GM21717 (cell line): ENCODE results near the gene PCDHGC3.

ENCODE experiments used
- ATAC-seq: cut with Tn5 transposase; IDR thresholded peaks from one replicate; pipeline ENCODE4 v1.9.1; 2021; ENCODE audit warnings: mild to moderate bottlenecking, moderate library complexity; ENCODE audit not compliant: unreplicated experiment

PCDHGC3 gene

DNA sequence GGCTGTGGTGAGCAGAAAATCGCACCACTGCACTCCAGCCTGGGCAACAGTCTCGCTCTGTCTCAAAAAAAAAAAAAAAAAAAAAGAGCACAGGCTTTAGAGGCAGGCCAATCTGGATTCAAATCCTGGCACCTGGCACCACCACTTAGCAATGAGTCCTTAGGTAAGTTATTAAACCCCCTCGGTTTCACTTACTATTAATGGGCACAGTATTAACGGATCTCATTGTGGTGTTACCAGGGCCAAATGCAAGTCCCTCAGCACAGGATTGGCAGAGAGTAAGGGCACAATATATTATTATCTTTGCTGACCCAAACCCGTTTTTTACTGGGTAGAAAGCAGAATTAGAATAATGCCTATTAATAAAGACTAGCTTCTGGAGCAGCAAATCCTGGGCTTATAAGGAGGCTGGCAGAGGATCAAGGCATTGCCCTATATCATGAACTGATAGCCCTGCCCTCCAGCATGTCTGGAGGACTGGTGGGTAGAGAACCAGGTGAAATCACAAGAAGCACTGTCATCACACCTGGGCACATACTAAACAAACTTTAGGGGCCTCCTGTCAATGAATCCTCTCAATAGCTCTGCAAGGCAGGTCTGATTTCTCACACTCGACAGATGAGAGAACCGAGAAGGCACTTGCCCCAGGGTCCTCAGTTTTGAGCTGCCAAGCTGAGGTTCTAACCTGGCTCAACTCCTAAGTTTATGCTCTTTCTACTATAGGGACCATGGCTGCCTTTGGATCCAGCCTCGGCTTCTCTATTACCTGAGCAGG is 30.8 kb downstream of the PCDHGC3 start:
- ATAC-seq = no peak

DNA sequence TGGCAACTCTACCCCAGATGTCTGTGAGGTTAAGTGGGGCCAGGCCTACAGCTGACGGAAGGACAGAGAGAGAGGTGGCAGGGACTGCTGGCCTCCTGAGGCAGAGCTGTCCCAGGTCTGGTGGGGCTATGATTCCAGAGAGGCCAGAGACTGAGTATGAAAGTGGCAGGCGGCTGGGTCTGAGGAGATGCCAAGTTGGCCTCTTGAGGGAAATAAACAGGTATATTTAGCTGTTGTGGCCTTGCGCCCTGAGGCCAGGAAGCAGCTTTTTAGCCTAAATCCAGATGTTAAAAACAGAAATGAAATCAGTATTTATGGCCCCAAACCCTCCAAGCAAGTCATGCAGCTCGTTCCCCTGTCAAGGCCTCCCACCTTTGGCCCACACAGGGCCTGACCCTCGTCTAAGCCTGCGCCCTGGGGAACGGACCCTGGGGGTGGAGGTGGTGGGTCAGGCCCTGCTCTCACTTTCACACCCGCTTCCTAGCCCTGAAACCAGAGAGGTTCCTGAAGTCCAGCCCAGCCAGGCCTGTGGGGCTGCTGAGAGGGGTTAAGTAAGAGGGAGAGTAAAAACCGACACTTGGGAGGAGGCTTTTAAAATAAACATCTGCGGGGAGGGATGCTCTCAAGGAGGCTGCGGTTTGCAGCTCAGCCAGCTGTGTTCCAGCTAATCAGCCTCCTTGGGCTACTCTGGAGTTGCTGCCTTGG is 31.8 kb downstream of the PCDHGC3 start:
- ATAC-seq = peak; percentile 32

DNA sequence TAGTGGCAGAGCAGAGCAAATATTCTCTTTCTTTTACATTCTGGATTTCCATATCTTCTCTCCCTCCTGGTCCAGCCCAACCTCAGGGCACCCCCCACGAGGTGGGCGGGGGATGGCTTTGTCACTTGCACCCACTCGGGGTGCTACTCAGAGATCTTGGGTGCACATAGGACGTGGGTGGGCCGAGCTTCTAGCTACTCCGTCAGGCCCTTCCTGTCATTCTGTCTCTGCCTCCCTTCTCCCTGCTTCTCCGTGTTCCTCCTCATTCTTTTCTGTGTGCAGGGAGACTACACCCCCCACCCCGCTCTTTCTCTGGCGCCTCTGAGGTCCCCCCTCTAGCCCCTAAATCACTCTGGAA is 32.7 kb downstream of the PCDHGC3 start:
- no peak for ATAC-seq

- peak; percentile 26 for ATAC-seq
Observed at GRCh38 chr5:141508798-141509611, 33.2 kb downstream of the PCDHGC3 start.

GRCh38 chr5:141510160-141510559 is 34.4 kb downstream of the PCDHGC3 start:
- ATAC-seq = no peak

GRCh38 chr5:141510850-141511601 is 35.3 kb downstream of the PCDHGC3 start:
- ATAC-seq = no peak

DNA sequence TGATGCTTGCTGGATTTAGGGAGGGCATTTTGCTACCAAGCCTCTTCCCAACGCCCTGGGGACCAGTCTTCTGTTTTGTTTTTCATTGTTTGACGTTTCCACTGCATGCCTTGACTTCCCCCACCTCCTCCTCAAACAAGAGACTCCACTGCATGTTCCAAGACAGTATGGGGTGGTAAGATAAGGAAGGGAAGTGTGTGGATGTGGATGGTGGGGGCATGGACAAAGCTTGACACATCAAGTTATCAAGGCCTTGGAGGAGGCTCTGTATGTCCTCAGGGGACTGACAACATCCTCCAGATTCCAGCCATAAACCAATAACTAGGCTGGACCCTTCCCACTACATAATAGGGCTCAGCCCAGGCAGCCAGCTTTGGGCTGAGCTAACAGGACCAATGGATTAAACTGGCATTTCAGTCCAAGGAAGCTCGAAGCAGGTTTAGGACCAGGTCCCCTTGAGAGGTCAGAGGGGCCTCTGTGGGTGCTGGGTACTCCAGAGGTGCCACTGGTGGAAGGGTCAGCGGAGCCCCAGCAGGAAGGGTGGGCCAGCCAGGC is 36.1 kb downstream of the PCDHGC3 start:
- ATAC-seq = no peak

DNA sequence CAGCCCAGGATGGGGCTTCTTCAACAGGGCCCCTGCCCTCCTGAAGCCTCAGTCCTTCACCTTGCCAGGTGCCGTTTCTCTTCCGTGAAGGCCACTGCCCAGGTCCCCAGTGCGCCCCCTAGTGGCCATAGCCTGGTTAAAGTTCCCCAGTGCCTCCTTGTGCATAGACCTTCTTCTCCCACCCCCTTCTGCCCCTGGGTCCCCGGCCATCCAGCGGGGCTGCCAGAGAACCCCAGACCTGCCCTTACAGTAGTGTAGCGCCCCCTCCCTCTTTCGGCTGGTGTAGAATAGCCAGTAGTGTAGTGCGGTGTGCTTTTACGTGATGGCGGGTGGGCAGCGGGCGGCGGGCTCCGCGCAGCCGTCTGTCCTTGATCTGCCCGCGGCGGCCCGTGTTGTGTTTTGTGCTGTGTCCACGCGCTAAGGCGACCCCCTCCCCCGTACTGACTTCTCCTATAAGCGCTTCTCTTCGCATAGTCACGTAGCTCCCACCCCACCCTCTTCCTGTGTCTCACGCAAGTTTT is 36.7 kb downstream of the PCDHGC3 start:
- ATAC-seq = no peak

- no peak for ATAC-seq
Observed at GRCh38 chr5:141512911-141513626, 37.3 kb downstream of the PCDHGC3 start.

DNA sequence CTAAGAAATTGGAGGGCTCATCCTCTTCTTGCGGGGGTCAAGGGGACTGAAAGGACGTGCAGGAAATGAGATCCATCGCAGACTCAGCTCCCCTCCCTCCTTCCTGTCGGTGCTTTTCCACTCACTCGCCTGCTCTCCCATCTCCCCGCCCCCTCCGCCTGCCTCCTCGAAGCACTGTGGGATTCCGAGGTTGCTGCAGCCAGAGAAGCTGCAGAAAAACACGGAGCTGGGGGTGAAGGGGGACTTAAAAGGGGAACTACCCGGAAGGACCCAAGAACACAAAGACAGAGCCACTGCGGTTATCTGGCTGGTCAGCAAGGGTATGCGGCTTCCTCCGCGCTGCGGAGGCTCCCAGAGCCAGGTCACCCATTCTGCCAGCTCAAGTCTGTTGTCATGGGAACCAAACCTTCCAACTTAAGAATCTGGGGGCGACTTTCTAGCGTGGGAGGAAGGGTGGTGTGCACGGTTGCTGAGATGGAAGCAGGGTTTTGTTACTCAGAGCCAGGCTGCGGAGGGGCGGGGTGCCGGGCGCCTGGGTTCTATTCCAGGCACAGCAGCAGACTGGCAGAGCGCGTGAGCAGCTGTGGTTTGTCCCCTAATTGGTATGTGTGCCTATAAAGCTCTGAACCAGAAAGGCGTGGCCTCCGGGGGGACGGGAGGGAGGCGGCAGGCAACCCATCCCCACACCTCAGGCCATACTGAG is 38.0 kb downstream of the PCDHGC3 start:
- ATAC-seq = peak; percentile 37

DNA sequence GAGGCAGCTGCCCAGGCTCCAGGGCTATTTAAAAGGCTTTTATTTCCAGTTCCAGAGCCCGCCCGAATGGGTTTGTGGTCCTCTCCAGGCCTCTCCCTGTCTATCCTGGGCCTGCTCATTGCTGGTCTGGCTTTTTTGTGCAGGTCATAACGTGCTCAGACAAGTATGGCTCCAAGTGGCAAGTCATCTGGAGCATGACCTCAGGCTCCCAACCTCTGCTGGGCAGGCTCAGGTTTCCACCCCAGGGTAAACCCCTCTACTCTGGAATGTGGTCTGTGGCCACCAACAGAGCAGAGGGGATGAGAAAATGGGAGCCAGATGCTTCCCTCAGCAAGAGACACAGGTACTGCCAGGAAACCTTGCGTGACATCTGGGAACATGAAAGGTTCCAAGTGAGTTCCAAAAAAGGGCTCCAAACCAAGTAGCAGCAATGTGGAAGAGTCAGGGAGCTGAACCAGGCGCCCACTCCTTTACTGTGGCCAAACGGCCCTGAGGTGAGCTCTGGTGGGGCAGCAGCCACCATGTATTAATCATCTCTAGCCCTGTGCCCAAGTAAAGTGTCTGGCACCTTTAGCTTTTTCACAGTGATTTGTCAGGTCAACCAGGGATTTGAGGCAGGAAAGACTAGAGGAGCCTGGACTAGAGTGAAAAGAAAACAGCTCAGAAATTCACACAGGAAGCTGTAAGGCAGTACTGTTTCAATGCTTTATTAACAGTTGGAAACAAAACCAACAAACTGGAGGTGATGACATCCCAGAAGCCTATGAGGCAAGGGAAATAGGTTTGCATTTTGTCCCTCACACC is 38.8 kb downstream of the PCDHGC3 start:
- peak; percentile 25 for ATAC-seq

DNA sequence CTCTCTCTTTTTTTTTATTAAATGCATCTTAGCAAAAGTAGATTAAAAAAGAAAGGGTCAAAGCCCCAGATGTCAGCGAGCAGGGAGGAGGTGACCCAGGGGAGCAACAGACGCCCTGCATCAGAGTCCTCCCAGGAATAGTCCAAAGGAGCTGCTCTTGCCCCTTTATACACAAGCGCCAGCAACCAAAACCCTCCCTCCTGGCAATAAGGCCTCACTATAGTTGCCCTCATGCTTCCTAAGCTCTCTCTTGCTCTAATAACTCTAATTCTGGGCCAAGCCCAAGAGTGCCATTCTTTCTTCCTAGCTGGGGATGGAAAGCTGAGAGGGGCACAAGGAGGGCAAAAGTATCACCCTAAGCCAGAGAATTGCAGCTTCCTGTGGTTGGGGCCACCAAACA is 39.4 kb downstream of the PCDHGC3 start:
- no peak for ATAC-seq

DNA sequence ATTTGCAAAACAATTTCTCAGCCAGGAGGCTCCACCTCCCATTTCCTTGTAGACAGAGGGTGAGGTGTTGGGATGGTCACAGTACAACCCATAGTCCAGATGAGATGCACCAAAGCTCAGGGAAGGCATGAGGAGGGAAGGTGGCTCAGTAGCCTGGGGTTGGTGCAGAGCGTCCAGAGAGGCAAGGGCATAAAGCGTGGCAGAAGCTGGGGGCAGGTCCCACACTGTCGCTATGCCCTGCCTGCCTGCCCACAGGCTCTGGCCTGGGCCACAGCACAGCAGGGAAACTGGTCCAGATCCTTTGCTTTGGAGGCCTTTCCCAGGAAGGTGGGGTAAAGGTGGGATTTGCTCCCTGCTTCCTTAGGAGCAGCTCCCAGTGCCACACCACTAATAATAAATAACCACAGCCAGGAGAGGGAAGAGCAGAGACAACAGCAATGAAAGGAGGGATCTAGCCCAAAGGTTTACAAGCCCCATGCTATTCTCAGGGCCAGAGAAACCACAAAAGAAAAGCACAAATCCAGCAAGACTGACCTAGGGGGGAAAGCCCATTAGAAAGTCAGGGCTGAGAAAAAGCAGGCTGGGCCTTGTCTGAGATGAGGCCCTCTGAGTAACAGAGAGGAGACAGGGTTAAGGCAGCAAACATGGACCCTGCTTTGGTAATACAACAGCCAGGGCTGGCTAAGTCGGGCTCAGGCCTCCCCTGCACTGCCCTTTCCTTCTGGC is 40.3 kb downstream of the PCDHGC3 start:
- ATAC-seq = no peak

- ATAC-seq = no peak
Observed at GRCh38 chr5:141516672-141517025, 40.9 kb downstream of the PCDHGC3 start.

DNA sequence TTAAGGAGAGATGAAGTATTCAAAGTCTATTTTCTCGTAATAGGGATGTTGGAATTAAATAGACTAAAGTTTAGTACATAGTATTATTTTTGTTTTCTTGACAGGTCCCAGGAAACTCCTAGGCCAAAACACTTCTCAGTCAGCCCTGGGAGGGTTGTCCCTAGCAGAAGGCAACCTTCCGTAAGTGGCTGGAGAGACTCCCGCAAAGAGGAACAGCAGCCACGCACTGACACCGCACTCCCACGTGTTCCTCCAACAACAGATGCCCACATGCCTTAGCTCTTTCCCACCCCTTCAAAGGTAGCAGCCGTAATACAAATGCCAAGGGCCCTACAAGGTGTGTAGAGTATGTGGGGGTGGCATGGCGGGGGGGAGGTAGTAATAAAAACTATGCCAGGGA is 41.5 kb downstream of the PCDHGC3 start:
- no peak for ATAC-seq

- ATAC-seq = no peak
Observed at GRCh38 chr5:141517880-141518617, 42.3 kb downstream of the PCDHGC3 start.

- no peak for ATAC-seq
Observed at GRCh38 chr5:141518618-141519015, 42.9 kb downstream of the PCDHGC3 start.
